HG02885 (cell line): ENCODE measurements around the gene NUP210.

Experiments used
- ATAC-seq: cut with Tn5 transposase; IDR thresholded peaks from one replicate; pipeline ENCODE4 v1.9.1; 2021; ENCODE audit warnings: mild to moderate bottlenecking; ENCODE audit not compliant: unreplicated experiment, poor library complexity

NUP210 gene

DNA sequence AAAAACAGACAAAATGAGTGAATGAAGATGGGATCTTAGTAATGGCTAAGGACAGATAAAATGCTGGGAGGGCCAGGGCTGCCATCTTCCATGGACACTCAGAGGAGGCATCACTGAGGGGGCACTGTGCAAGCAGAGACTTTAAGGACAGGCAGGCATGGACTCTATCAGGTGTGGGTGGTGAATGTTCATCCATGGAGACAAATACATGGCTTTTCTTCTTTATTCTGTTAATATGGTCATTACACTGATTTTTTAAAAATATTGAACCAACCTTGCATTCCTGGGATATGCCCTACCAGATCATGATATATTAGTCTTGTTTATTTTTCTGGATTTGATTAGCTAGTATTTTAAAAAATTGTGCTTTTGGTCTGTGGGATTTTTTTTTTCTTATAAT, 12.2 kb downstream of the NUP210 start:
- no peak for ATAC-seq

GRCh38 chr3:13407475-13407874, 12.6 kb downstream of the NUP210 start:
- no peak for ATAC-seq

DNA sequence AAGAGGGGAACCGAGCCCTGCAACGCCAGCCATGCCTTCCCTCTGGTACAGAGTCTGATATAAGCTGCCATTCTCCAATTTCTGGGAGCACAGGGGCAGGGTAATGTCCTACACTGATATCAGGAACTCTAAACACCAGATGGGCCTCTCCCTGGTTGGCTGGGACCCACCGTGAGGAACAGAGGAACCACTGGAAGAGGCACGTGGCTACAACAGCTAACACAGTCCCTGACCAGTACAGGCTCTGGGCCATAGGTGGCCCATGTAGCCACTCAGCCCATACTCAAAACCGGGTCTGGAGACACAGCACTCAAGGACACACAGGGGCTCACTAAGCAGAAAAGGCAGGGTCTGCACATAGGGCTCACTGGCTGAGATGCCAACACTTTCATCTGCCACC, 13.9 kb downstream of the NUP210 start:
- ATAC-seq: no peak

DNA sequence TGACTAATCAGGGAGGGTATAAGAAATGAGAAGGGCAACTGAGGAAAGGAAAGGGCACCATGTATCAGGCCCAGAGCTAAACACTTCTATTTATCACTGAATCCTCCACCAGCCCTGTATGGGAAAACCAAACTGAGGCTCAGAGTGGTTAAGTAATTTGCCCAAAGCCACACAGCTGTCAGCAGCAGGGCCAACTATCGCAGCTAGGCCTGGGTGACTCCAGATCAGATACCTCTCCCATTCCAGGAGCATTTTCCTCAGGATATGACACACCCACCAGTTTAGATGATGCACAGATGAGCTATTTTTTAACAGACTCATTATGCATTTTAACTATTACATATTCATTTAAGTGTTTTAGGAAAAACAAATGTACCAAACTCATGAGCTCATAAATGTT, 14.5 kb downstream of the NUP210 start:
- no peak for ATAC-seq

DNA sequence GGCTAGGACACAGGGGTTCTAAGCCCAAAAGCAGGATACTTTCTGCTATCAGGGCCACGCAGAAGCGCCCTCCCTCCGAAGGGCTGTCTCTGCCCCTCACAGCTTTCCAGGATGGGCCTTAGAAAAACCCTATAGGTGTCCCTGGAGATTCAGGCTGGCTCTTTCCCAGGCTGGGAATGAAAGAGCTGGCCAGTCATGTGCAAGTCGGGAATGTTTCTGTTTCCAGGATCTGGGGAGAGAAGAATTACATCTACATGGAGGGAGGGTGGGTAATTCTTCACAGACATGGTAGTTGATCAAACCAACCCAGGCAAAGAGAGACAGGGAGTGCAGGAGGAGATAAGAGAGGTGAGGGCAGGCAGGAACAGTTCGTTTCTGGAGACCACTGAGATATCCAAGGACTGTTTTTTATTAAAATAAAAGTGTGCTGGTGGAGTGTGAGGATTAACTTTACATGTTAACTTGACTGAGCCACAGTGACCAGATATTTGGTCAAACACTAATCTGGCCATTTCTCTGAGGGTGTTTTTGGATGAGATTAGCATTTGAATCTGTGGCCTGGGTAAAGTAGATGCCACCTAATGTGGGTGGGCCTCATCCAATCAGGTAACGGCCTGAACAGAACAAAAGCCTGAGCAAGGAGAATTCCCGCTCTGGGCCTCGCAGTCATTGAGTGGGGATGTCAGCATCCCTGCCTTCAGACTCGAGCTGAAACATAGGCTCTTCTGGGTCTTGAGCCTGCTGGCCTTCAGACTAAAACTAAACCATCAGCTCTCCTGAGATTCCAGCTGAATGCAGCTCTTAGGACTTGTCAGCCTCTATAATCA, 15.3 kb downstream of the NUP210 start:
- no peak for ATAC-seq

DNA sequence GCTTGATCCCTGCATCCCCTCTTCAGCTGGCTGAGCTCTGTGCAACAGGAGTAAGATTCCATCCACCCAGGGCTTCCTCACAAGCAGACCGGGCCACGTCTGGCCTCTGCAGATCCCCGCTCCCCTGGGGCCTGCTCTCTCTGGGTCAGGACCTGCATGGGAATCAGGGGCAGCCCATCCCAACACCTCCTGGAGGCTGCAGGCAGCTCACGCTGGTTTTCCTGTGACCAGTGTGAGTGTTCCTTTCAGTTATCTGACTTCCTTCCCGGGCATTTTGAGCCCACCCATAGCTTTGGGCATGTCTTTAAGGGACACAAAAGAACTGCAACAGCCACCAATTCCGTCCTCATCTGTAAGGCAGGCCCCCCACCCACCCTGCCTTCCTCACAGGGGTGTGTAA, 16.3 kb downstream of the NUP210 start:
- ATAC-seq: no peak

DNA sequence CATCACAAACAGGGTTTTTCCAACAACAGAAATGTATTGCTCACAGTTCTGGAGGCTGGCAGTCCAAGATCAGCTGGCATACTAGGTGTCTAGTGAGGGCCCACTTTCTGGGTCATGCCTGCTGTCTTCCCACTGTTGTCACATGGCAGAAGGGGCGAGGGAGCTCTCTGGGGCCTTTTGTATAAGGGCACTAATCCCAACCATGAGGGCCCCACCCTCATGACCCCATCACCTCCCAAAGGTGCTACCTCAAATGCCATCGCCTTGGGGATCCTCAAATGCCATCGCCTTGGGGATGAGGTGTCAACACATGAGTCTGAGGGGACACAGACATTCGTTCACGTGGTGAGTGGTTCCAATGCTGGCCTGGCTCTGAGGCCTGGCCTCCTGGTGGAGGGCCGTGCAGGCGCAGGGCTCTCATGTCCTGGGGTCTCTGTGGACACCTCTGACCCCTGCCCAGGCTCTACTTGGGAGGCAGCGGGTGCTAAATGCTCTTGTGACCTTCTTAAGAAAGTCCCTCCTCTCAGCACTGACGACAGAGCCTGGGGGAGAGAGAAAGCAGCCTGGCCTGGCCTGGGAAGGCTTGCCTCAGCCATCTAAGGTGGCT, 16.8 kb downstream of the NUP210 start:
- no peak for ATAC-seq

GRCh38 chr3:13401149-13401548, 19.0 kb downstream of the NUP210 start:
- ATAC-seq: no peak

GRCh38 chr3:13400114-13400673, 19.9 kb downstream of the NUP210 start:
- ATAC-seq: no peak

GRCh38 chr3:13399603-13400002, 20.5 kb downstream of the NUP210 start:
- no peak for ATAC-seq

DNA sequence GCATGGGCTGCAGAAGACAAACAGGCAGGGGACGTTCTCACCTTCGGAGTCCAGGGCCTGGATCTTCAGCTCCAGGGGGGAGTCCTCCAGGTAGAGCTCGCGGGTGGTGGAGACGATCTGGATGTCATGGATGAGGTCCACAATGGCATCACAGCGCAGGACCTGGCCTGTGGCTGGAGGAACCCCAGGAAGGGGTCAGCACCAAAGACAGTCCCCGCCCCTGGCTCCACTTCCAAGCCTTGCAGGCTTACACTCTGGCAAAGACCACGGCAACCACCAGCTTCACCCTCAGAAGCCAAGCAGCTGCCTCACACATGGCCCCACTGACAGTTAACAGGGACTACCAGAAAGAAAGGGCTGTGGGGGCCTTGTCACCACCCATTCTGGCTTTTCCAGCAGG, 22.8 kb downstream of the NUP210 start:
- no peak for ATAC-seq

DNA sequence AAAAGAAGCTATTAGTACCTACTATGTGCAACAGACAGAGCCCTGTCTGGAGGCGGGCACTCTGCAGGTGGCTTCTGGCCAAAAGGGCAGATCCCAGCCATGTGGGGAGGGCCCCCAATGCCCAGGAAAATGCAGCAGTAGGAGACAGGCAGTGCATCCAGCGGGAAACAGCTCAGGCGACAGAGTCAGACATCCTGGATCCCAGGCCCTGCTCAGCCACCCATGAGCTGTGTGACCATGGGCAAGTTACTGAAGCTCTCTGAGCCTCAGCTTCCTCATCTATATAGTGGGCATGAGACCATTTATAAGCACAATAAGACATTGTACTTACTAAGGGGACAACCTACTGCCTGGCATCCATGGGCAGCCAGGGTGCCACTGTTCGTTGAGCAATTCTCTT, 25.8 kb downstream of the NUP210 start:
- ATAC-seq: no peak

- no peak for ATAC-seq
Observed at GRCh38 chr3:13393427-13394360, 26.4 kb downstream of the NUP210 start.

DNA sequence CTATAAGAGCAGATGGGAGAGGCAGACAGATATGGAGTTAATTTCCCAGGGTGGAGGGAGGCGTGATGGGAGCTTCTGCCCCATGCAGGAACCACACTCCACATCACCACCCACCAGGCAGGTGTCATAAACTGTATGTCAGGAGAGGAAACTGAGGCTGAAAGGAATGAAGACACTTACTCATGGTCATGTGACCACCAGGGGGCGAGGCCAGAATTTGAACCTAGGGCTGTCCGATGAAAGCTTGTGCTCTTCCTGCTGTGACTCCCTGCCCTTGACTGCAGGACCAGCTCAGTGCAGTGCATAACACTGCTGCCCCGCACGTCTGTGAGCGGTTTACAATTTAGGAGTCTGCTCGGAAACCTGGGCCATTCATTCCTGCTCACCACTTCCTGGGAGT, 28.8 kb downstream of the NUP210 start:
- ATAC-seq: no peak

- ATAC-seq: no peak
Observed at GRCh38 chr3:13389378-13389777, 30.7 kb downstream of the NUP210 start.

- no peak for ATAC-seq
Observed at GRCh38 chr3:13388816-13389215, 31.3 kb downstream of the NUP210 start.

- ATAC-seq: no peak
Observed at GRCh38 chr3:13385373-13385965, 34.7 kb downstream of the NUP210 start.

DNA sequence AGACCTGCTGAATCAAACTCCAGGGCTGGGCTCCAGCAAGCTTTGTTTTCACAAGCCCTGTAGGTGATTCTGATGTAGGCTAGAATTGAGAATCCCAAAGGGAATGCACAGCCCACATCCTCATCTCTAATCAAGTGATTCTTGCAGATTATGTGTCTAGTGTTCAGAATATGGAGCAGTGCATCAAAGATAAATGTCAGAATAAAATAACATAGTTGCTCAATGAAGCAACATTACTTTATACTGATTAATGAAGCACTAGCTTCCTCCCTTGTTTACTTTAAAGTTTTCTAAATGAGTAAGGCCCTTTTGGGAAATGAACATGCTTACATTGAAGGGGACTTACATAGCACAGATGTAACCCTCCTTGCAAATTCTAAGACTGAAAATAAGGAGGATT, 39.2 kb downstream of the NUP210 start:
- ATAC-seq: no peak

DNA sequence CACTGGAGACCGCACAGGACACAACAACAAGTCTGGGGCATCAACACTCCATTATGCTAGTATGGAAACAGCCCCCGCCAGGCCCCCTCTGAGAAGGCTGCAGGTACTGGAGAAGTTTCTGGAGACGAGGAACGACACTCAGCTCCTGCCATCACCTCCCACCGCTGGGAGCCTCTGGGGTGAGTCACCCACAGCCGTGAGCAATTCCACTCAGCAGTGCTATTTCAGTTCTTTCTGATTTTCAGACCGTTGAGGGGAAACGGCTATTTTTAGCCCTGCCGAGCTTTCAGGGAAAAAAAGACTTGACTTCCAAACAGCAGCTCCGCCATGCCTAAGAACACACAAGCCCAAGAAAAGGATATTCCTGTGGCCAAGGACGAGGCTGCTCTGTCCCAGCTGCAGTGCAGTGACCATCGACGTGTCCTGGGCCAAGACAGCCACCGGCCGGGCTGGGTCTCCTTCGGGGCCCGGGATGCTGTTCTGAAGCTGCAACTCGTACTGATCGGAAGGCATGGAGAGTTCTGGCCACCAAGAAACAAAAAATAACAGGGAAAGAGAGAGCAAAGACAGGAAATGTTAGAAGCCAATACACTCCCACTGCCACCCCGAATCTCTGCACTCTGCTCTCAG, 40.8 kb downstream of the NUP210 start:
- no peak for ATAC-seq

DNA sequence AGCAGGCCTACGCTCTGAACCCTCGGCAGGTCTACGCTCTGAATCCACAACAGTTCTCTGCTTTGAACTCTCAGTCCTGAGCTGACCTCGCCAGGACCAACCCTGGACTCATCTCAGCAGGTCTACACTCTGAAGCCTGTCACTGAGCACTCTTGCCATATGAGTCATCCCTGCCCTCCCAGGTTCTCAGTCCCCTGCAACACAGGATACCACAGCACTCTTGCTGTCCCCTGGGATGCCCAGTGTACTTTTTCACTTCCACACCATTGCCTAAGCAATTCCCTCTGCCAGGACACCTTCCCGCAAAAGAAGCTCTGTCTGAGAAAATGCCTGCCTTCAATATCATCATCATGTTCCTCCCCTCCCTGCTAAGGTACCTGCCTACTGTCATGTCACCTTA, 42.0 kb downstream of the NUP210 start:
- ATAC-seq: peak; percentile 73
